ENCODE measurements around the gene TF.

TF gene

DNA sequence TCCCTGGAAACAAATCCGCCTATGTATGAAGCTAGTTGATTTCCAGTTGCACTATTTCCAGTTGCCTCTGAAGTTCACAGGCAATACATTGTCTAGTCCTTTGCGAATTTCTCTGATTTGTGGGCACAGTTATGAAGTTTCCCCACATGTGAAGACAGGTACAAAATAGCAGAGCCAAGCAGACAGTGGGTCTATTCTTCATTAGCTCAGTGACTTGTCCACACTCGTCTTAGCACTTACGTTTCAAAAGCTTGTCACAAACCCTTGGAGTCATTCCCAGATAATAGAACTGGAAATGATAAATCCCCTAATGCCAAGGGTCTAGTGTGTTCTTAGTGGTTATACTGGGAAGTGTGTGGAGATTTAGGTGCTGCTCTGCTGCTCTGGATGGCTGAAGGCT is 73.9 kb downstream of the TF start:
- DNase-seq: no peak

DNA sequence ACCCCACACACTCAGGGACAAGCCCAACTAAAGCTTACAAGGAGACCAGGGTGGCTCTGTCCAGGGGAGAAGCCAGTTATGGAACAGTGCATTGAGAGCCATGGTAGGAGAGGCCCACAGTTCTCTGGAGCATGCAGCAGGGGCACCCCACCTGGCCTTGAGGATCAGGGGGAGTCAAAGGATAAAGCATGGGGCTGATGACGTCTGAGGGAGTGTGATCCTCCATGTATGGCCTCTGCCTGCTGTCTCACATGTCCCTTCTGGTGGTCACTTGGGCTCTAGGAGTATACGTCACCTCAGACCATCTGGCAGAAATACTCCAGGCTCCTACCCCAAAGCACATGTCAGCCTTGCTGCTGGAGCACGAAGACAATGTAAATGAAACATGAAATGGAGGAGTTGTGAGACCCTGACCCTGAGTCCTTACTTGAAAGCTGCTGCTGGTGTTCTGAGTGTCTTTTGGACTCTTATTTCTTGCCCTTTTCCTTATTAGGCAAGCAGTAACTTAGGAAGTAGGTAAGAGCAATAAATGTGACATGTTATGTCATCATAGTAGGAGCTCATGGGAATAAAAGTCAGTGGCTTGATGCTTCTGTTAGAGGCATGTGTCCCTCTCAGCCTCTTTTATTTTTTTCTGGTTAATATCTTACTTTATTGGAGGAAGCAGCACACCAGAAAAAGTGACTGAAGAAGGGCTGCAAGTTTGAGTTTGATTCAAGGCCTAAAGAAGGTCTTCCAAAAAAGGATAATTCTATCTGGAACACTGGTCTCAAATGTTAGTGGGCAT is 74.9 kb downstream of the TF start:
- DNase-seq: no peak

DNA sequence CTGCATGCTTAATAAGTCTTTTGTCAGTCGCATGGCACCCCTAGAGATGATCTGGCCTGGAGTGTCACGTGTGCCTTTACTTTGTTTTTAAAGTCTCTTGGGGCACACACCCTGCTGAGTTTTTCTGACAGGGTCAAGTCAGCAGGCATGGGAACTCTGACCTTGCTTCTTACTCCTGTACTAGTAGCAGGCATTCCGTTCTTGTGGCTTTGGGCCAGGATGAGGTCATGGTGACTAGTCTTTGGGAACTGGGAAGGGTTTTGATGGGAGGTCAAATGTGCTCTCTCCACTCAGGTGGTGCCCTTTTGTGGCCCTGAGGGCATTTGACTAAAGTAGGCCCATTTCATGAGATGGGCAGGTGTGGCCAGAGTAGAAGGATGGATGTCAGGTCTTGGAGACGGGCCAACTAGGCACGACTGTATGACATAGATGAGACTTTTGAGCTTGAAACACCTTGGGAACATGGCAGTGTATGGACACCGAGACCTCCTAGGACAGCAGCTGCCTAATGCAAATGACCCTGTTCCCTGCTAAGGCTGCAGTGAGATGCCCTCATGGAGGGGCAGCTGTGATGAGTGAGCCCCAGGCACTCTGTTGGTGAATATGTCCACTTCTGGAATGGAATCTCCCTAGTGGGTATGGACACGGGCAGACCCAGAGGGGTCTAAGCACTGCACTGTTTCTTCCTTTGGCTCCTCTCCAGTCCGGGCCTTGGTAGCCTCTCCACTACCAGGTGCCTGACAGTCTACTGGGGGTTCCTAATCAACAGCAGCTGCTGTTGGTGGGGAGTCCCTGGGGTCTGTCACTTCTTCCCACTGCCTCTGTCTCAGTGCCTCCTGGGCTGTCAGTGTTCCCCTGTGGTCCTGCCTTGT is 75.8 kb downstream of the TF start:
- DNase-seq: no peak

DNA sequence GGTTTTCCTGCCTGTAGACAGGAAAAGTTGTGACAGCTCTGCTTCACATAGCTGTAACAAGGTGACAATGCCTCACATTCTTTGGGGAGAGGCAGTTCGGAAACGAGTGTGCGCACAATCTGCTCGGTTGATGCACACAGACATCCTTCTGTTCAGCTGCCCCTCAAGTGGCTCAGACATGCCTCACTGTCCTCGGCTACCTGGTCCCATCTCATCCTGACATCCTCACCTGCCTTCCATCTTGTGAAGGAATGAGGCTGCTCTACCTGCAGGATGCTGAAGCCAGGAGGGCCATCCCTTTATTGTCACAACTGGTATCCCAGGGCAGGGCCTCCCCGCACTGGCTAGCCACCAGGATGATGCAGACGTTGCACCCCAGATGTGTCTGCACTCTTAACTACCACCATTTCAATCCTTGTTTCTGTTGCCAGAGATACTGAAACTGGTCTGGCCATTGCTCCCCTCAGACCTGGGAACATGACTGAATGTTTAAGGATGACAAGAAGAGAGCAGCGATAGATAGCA is 78.8 kb downstream of the TF start:
- no peak for DNase-seq

DNA sequence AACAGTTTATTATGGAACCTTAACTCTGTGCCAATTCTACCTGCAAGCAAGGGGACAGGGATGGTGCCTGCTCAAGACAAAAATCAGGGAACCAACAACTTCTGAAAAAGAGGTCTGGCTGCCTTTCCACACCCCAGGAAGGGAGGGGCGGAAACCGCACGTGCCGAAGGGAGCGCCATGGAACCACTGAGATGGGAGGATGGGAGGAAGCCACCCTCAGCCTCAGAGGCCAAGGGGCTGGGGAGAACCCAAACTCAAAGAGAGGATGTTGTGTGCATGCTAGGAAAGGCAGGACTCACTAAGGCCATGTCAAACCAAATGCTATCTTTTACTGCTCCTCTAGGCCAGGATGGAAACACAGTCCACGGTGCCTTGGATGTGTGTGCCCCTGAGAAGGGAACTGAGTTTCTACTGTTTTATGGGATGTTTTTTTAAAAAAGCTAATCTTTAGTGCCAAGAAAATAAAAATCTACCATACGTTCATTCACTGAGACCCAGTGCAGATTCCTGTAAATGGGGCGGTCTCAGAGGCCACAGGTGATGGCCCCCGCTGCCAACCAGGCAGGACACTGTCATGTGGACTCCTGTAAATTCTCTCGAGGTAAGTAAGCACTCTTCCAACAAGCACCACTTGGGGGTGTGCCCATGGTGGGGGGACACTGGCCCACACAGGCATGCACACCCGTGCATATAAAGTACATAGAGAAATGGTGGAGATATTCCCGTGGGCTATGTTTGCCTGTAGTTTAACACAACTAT is 80.0 kb downstream of the TF start:
- DNase-seq: no peak

DNA sequence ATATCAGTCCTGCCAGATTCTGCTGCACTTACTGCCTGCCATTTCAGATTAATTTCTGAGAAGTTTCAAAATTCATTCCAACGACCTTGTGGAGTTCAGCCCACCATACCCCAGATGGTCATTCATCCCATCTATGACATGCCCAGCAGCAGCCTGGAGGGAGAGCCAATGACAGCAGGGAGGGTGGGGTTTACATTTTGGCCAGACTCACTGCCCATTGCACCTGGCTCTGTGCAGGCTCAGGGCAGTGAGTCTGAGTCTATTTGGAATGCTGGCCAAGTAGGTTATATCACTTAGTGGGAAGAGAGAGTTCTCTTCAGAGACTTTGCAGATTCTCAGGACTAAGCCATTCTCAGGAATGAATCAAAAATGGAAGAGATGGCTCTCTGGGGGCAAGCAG is 80.9 kb downstream of the TF start:
- no peak for DNase-seq

DNA sequence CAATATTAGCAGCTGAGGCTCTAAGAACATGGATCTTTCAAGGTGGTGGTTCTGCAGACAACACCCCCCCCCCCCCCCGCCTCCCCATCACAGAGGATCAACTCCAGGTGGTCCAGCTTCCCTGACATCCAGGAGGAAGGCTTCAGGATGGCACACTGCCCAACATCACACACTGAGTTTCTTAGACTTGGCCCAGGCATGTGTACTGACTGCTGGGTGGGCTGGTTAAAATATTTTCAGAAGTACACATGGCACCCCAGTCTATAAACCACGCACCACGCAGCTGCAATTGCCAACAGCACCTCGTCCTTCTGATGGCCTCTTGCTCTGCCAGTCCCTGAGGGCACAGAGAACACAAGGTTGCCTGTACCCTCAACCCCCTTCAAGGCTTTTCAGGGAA is 81.5 kb downstream of the TF start:
- DNase-seq: no peak

DNA sequence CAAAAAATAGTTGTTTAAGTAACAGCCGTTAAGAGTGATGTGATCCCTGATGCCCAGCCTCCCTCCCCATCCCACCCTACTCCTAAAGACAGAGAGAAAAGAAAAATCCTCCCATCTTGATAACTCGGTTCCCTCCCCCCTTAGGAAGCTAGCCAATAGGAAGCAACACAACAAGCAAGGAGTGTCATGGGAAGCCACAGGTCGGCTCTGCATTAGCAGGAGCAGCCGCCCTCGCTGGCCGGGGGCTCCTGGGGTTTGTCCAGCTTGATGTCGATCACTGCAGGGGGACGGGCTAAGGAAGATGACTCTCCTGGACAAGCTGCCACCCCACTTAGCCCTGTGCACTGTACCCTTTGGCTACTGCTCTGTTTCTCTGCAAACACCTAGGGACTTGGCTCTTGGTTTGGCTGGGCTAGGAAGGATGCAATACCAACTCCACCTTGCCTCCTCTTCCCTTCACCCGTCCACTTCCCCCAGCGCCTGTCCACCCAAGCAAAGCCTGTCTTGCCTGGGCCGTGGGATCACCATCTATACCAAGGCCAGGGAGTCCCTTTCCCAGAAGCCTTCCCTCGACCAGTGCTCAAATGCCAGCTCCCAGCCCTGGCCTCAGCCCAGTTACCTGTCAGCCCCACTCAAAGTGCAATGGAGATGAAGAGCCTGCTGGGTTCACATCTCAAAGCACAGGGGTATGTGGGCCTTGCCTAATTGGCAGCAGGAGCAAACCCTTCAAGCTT is 82.5 kb downstream of the TF start:
- DNase-seq: no peak

DNA sequence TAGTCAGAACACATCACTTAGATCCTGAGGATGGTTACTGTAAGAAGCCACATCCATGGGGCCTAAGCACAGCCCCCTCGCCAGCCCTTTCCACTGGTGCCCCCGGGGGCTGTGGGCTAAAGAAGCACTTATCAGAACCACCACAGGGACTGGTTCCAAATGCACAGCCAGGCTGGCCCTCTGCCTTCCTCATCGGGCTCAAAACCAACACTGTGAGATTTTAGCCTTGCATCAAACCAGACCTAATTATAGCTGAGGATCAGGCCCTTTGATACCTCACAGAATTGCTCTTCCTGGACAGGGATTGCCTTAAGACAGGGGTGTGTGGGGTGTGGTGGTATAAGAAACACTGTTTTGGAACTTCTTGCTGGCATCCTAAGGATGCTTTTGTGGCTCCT is 83.1 kb downstream of the TF start:
- no peak for DNase-seq

DNA sequence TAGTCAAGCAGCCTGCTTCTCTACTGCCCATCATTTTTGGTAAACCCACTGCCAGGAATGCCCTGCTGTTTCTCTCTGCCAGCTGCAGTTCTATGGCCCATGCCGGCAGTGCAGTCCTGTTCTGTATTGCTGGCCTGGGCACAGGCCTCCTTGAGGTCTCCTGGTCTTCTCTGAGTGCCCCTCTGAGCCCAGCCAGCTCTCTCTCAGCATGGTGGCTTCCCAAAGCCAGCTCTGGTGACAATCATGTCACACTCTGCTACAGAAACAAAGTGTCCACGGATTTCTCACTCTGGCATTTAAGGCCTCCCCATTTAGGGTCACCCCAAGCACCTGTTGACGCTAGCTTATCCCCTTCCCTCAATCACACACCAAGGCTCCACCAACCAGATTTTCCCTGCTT is 83.9 kb downstream of the TF start:
- no peak for DNase-seq

DNA sequence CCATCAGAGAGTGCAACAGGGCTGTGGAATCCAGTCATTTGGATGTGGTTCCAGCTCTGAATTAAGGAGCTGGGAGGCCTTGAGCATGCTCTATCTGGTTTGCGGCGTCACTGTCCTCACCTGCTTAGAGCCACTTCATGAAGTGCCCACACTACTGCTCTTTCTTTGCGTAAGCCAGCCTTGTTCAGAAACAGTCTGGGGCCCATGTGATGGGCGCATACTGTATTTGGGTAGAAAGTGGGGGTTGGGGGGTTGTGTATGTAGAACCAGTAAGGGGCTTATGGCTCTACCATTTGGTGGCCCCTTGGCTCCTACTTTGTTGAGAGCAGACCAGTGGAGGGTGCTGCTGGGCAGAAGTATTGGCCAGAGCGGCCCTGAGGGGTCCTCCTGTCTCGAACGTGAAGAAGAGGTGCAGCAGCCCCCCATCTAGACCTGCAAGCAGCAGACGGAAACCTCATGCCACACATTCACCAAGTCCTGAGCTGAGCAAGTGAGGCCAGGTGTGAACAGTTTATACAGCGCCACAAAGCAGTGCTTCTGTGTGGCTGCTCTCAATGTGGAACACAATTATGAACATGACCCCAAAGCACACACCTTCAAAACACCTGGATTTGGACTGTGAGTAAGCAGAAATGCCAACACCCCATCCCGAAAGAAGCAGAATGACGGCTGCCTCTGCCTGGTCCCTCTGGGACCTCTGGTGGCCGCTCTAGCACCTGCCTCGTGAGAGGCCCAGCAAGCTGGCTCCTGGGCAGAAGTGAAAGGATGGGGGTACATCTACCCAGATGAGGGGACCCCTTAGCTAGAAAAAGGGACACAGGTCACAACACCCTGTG is 86.0 kb downstream of the TF start:
- DNase-seq: no peak

DNA sequence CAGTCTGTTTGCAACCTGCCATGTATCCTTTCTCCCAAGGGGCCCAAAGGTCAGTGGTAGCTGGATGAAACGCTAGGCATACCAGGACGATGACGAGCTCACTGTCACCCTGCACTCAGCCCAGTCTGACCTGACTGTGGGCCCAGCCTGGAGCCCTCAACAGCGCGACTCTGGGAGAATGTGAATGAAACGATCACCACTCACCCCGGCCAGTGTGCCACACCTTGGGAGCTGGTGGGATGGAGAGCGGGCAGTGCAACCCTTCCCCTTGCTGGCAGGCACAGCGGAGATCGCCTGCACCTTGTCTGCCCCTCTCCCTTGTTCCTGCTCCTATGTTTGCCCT is 86.6 kb downstream of the TF start:
- DNase-seq: no peak

DNA sequence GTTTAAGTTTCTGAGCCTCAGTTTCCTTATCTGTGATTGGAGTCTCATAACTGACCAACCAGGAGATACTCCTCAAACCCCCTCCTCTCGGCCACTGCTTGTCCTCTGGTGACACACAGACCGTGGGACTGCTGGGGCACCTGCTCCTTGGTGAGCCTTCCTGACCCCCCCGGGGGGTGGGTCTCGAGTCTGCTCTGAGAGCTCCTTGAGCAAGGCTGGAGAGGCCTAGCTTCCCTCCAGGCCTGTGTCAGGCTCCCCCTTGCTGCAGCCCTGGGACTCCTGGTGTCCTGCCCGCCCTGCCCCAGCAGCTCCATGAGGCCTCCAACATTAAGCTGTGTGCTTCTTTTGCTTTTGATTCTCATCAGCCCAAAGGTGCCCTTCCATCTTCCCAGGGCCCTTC is 87.1 kb downstream of the TF start:
- no peak for DNase-seq

DNA sequence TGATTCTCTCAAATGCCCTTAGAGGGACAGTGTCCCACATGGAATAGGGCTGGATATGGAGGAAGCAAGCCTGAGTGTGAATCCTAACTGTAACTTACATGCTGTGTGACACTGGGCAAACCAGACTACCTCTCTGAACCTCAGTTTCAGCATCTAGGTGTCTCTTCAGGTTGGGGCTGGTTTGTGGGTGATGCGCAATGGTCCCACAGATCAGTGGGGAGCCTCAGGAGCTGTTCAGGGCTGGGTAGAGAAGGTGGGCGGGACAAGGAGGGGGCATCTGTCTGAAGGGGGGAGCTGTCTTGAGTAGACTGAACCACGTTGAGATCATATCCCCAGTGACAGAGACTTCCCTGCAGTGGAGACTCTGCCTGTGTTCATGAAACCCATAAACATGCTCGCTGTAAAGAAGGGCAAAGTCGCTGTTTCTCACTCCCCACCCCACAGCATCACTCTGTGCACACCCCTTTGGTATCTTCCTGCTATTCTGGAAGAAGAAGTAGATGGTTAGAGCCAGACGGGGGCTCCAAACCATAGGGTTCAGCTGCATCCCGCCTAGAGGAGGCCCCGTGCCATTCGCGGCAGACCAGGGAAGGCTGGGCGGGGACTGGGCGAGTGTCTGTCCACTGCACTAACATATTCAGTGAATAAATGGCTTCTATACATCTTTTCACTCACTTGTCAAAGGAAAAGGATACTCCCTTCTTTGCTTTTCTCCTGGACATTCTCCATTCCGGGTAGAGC is 87.9 kb downstream of the TF start:
- DNase-seq: no peak

DNA sequence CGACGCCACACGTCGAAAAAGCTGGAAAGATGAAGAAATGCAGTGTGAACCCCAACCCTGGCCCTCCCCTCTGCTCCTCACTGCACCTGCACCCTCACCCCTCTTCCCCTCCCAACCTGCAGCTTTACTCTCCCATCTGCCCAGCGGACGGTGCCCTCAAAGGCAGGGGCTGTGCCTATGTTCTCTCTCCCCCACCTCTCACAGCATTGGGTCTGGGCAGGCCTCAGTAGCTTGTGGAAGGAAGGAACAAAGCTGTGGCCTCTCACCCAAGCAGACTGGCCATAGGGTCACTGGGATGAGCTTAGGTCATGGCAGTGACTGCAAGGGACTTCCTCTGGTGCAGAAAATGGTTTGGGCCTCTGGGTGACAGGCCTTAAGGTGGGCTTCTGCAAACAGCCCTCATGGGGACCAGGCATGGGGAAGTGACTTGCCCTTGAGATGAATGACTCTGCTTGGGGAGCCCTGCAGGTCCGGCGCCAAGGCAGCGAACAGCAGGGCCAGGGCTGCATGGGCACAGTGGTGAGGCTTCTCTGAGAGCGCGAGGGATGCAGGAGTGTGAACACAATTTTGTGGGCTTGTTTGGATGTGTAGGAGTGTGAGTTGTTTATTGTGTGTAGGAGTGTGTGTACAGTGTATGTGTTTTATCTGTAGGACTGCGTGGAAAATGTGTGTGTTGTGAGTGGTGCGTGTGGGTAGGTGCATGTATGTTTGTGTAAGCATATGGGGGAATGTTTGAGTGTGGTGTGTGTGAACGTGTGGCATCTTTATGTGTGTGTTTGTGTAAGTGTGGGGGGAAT is 88.6 kb downstream of the TF start:
- no peak for DNase-seq

DNA sequence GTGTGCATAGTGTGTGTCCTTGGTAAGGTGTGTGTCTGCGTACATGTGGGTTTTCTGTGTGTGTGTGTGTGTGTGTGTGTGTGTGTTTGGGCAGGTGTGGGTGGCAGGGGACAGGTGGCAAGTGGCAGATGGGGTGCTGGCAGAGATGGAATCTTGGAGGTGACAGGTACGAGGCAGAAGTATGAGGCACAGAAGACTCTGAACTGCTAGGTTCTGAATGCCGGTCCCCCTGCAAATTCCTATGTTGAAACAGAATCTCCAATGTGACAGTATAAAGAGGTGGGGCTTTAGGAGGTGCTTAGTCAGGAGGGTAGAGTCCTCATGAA is 89.2 kb downstream of the TF start:
- DNase-seq: no peak

DNA sequence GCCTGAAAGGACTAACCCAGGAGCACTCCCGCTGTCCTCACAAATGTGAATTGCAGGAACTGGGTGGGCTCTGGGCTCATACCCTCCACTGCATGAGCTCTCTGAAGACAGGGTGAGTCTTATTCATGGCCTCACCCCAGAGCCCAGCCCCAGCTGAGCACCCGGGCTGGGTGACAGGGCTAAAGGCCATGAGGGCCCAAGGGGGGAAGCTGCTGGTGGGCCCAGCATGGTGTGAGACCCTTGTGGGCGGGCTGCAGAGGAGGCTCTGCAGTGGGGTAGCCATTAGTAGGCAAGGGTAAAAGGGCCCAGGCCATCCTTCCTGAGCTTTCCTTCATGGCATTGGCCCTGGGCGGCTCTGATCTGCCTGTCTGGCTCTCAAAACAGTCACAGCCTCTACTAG is 89.8 kb downstream of the TF start:
- DNase-seq: no peak

DNA sequence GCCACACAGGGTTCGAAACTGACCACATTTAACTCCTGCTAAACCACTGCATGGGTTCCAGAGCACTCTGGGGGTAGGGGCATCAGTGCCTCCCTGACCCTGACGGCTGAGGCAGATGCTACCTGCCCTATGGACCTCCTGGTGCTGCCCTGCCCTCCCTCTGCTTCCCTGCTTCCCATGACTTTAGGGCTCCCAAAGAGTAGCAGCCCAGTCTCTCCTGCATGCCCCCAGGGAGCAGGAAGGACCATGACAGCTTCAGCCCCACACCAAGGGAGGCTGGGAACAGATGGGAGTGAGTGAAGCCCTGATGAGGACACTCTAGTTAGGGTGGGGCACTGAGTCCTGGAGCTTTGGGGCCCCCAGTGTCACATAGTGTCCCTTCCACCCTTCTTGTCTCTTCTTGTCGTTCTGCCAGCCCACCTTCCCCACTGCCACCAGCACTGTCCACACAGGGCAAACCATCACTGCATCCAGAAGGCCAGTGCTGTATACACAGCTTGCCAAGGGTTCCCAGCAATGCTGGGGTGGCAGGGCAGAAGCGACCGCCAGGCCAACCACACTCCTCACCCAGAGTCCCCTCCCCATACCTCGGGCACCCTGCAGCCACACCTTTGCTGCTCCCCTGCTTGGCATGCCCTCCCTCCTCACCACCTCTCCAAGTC is 90.4 kb downstream of the TF start:
- DNase-seq: no peak

DNA sequence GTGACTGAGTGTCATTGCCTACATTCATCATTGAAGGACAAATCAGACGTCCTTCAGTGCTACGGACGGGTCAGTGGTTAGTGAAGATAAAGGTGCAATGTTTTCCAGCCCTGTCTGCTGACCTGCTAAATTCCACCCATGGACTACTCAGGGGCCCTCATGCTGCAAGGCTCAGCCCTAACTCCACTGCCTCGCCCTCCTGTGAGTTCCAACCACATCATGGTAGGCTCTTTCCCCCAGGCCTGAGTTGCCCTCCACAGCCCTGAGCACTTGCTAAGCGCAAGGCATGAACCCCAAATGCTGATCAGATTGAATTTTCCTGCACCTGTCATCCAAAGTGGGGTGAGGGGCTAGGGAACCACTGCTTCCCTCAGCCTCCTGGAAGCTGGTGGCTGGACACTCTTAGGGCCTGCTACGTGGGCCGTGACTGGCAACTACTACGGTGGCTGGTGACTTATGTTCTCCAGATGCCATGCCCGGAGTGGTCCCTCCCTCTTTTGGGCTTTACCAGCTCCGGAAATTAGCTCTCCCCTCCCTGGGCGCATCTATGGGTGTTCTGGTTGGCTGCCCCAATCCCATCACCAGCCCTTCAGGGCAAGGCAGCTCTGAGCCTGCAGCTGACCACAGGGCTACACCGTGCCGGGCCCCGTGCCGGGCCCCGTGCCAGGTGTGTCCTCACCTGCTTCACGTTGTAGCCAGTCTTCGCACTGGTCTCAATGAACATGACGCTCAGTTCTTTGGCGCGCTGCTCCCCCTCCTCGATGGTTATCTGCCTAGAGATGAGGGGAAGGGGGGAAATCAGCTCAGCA is 91.5 kb downstream of the TF start:
- no peak for DNase-seq
